Right lobe of liver (tissue), 4 donors: ENCODE results near the gene COLEC11.

Experiments
- CTCF ChIP-seq, 4 donors: fragments of 200-600 bp in 3 of 4; fragments of 450-650 bp in 1 of 4; IDR thresholded peaks; one replicate each; pipeline versions ENCODE4 v1.5.1 to v1.8.0; 2016 to 2022; ENCODE audit warnings: antibody characterized with exemption in 4 of 4, mild to moderate bottlenecking in 2 of 4
- POLR2A ChIP-seq: fragments of 450-650 bp; IDR thresholded peaks from one replicate; pipeline ENCODE4 v1.6.1; 2017; ENCODE audit warnings: antibody characterized with exemption, mild to moderate bottlenecking
- donor health status: DM: no; HTN: no; CAD: no.
- donor health status: DM: no; HTN: no; CAD: no.
- donor health status: DM: no; HTN: yes; CAD: no.

DNA sequence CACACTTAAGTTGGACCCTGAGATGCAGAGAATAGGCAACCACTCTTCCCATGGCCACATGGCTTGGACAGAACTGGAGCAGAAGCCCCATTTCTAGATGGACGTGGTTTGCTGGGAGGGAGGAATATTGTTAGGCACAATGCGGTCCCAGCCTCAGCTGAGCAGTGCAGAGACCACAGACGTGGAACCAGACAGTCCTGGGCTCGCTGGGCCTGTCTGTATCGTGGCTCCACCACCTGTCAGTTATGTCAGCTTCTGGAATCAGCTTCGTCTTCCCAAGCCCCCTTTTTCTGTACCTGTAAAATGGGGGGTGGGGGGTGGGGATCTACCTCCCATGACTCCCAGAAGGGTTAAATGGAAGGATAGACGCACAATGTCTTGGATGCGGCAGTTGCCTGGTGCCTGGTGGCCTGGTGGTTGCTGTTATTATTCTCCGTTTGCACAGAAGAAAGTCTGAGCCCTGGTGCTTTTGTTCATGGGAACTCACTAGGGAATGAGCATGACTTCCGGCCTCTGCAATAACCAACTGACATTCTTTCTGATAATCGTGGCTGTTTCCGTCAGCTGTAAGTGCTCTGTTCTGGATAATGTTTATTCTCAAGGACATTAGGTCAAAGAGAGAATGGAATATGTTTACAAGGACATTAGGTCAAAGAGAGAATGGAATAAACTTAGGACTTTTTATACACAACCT, 31.4 kb downstream of the COLEC11 start:
- TF ChIP-seq CTCF (IDR thresholded peaks at IDR 0.05) (no peak), POLR2A (peak; percentile 17)
